ENCODE measurements around the gene TMEM168. TPM values are rescaled to one million over a fixed set of nuclear protein-coding genes. Genes with fewer than 3 reads are reported as not detected.

The TMEM168 gene
- total RNA-seq, 5 donors from 2014 or later (not counting 1 experiment from before 2014, with no cell fraction given), result 16.0 to 24.1 (median 20.3) TPM

DNA sequence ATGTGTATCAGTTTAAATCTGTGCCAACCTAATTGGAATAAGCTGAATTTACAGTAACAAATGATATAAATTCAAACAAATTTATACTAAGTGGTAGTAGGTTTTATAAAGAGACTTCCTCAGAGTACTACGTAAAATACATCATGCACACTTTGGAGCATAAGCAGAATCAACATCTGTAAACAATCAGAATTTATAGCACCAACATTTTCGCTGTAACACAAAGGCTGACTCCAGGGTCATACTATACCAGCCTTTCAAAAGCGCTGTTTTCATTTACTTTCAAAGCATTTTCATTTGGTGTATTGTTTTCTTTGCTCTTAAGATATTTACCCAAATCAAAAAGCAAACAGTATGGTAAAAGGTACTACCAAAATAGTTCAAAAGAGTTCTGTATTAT is 29.3 kb upstream of the TMEM168 start:
- Mint-ChIP-seq H3K4me3 (no peak overlapping the region), H3K9me3 (peaks cover 4 to 16% (median 13%) of the 10 kb centered on the region in 3 donors), H3K4me1 (no peaks in the 10 kb centered on the region), H3K27ac (no peak overlapping the region), H3K36me3 (peaks cover 44% of the 10 kb centered on the region), H3K27me3 (no peaks in the 10 kb centered on the region)
- Histone ChIP-seq H3K4me1 (ENCODE audit: control insufficient read depth in 1 of 2, extremely low read depth in 1 of 2, insufficient read depth in 2 of 2, low read length in 2 of 2) (no peaks in the 10 kb centered on the region), H3K4me3 (ENCODE audit: control insufficient read depth in 1 of 2, extremely low read depth in 1 of 2, low read length in 1 of 2) (no peak overlapping the region), H3K9me3 (no peaks in the 10 kb centered on the region), H3K27ac (ENCODE audit: low read length) (no peak overlapping the region), H3K27me3 (replicated peaks in 1 of 2; ENCODE audit: control insufficient read depth in 2 of 2, extremely low read depth in 1 of 2, insufficient read depth in 2 of 2, low read length in 1 of 2) (no peaks in the 10 kb centered on the region), H3K36me3 (ENCODE audit: control insufficient read depth in 2 of 2, extremely low read depth in 1 of 2, insufficient read depth in 1 of 2, low read length in 1 of 2) (peaks cover 0 to 6% of the 10 kb centered on the region in 2 donors)
- ATAC-seq (replicated peaks in 1 of 4) (no peak), DNase-seq (no peak)
- ChIA-PET POLR2A (no interaction called here), CTCF (no interaction called here)
- WGBS (ENCODE audit: insufficient coverage), result no CpG with 5 or more reads among the region's 3 CpGs

DNA sequence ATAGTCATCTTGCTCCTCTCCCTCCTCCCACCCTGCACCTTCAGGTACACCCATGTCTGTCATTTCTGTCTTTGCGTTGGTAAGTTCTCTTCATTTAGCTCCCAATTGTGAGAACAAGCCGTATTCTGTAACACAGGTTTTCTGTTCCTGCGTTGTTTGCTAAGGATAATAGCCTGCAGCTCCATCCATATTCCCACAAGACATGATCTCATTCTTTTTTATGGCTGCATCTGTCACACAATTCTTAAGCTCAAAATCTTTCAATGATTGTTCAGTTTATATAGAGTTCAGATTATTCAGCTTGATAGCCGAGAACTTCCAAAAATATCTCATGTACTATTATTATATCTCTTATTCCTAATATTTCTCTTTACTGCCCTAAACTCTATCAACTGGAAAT is 16.0 kb upstream of the TMEM168 start:
- POLR2A ChIA-PET, result no interaction called here
- Mint-ChIP-seq H3K27me3 (peaks cover under 1 to 3% of the 10 kb centered on the region in 2 donors), H3K4me1 (no peaks in the 10 kb centered on the region), H3K36me3 (no peaks in the 10 kb centered on the region), H3K4me3 (no peak overlapping the region), H3K27ac (no peak overlapping the region), H3K9me3 (peaks cover 0 to 2% (median 0%) of the 10 kb centered on the region in 3 donors)
- CTCF ChIA-PET, result no interaction called here
- Histone ChIP-seq H3K4me1 (ENCODE audit: control insufficient read depth in 1 of 2, extremely low read depth in 1 of 2, insufficient read depth in 2 of 2, low read length in 2 of 2) (no peaks in the 10 kb centered on the region), H3K27me3 (replicated peaks in 1 of 2; ENCODE audit: control insufficient read depth in 2 of 2, extremely low read depth in 1 of 2, insufficient read depth in 2 of 2, low read length in 1 of 2) (no peaks in the 10 kb centered on the region), H3K9me3 (no peaks in the 10 kb centered on the region), H3K27ac (ENCODE audit: low read length) (no peak overlapping the region), H3K36me3 (ENCODE audit: control insufficient read depth in 2 of 2, extremely low read depth in 1 of 2, insufficient read depth in 1 of 2, low read length in 1 of 2) (no peaks in the 10 kb centered on the region), H3K4me3 (ENCODE audit: control insufficient read depth in 1 of 2, extremely low read depth in 1 of 2, low read length in 1 of 2) (no peak overlapping the region)
- DNase-seq (no peak), ATAC-seq (replicated peaks in 1 of 4) (no peak)
- 100% methylated on average over 1 of the region's 4 CpGs for WGBS (ENCODE audit: insufficient coverage)

DNA sequence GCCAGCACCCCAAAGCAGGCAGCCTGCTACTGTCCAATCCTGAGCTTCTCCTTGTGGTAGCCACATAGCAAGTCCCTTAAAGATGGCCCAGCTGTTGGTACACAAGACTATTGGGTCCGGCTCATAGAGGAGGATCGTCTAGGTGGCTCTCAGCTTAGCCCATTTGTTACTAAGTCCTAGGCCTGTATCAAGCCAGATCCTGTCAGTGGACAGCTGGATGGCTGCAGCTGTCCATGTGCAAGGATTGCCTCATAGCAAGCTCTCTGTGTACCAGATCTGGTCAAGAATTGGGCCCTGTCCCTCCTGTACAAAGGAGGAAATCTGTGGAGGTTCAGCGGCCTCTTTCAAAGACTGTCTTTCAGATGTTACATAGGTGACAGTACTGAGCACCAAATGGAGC is 12.2 kb upstream of the TMEM168 start:
- H3K27me3 Mint-ChIP-seq, result peaks cover 0 to under 1% of the 10 kb centered on the region in 2 donors
- no peaks in the 10 kb centered on the region for H3K4me1 Mint-ChIP-seq
- H3K27ac Mint-ChIP-seq, result no peak overlapping the region
- no peak overlapping the region for H3K4me3 Mint-ChIP-seq
- no peak overlapping the region for H3K4me3 ChIP-seq (ENCODE audit: control insufficient read depth in 1 of 2, extremely low read depth in 1 of 2, low read length in 1 of 2)
- H3K27ac ChIP-seq (ENCODE audit: low read length), result no peak overlapping the region
- H3K36me3 Mint-ChIP-seq, result no peaks in the 10 kb centered on the region
- H3K4me1 ChIP-seq (ENCODE audit: control insufficient read depth in 1 of 2, extremely low read depth in 1 of 2, insufficient read depth in 2 of 2, low read length in 2 of 2), result no peaks in the 10 kb centered on the region
- DNase-seq, result no peak
- no peaks in the 10 kb centered on the region for H3K36me3 ChIP-seq (ENCODE audit: control insufficient read depth in 2 of 2, extremely low read depth in 1 of 2, insufficient read depth in 1 of 2, low read length in 1 of 2)
- no peak for ATAC-seq (replicated peaks in 1 of 4)
- H3K9me3 Mint-ChIP-seq, result no peaks in the 10 kb centered on the region
- H3K9me3 ChIP-seq, result no peaks in the 10 kb centered on the region
- no peaks in the 10 kb centered on the region for H3K27me3 ChIP-seq (replicated peaks in 1 of 2; ENCODE audit: control insufficient read depth in 2 of 2, extremely low read depth in 1 of 2, insufficient read depth in 2 of 2, low read length in 1 of 2)
- CTCF ChIA-PET, result interaction anchor here in 1 of 2 donors (1.1 kb wide), 1 partner anchor 15 kb away, joined by 3 read pairs; no protein-coding TSS in a partner anchor
- POLR2A ChIA-PET, result no interaction called here
- WGBS (ENCODE audit: insufficient coverage), result 100% methylated on average over 3 of the region's 3 CpGs

DNA sequence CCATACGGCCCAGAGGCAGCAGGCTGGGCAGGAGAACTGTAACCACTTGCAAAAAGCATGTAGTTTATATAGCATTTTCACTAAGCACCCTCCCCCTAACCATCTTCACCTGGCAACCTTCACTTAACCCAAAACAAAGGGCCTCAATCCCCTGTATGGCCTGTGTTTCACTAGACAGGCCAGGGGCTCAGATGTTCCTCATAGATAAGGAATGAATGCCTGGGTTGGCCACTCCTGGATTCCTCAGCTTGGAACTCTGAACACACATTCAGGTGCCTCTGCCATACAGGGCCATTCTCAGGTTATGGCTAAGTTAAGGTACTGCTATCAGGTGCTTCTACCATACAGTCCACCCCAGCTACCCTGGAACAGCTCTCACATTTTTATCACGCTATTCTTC is 10.3 kb upstream of the TMEM168 start:
- CTCF ChIA-PET, result no interaction called here
- Histone ChIP-seq H3K9me3 (no peaks in the 10 kb centered on the region), H3K27me3 (replicated peaks in 1 of 2; ENCODE audit: control insufficient read depth in 2 of 2, extremely low read depth in 1 of 2, insufficient read depth in 2 of 2, low read length in 1 of 2) (no peaks in the 10 kb centered on the region), H3K27ac (ENCODE audit: low read length) (no peak overlapping the region), H3K36me3 (ENCODE audit: control insufficient read depth in 2 of 2, extremely low read depth in 1 of 2, insufficient read depth in 1 of 2, low read length in 1 of 2) (no peaks in the 10 kb centered on the region), H3K4me3 (ENCODE audit: control insufficient read depth in 1 of 2, extremely low read depth in 1 of 2, low read length in 1 of 2) (no peak overlapping the region), H3K4me1 (ENCODE audit: control insufficient read depth in 1 of 2, extremely low read depth in 1 of 2, insufficient read depth in 2 of 2, low read length in 2 of 2) (no peaks in the 10 kb centered on the region)
- no CpG with 5 or more reads among the region's 2 CpGs for WGBS (ENCODE audit: insufficient coverage)
- Mint-ChIP-seq H3K4me1 (no peaks in the 10 kb centered on the region), H3K4me3 (no peak overlapping the region), H3K36me3 (no peaks in the 10 kb centered on the region), H3K27me3 (no peaks in the 10 kb centered on the region), H3K27ac (no peak overlapping the region), H3K9me3 (no peaks in the 10 kb centered on the region)
- POLR2A ChIA-PET, result no interaction called here
- peak in 1 of 4 experiments; percentile 26 for ATAC-seq (replicated peaks in 1 of 4)
- no peak for DNase-seq

DNA sequence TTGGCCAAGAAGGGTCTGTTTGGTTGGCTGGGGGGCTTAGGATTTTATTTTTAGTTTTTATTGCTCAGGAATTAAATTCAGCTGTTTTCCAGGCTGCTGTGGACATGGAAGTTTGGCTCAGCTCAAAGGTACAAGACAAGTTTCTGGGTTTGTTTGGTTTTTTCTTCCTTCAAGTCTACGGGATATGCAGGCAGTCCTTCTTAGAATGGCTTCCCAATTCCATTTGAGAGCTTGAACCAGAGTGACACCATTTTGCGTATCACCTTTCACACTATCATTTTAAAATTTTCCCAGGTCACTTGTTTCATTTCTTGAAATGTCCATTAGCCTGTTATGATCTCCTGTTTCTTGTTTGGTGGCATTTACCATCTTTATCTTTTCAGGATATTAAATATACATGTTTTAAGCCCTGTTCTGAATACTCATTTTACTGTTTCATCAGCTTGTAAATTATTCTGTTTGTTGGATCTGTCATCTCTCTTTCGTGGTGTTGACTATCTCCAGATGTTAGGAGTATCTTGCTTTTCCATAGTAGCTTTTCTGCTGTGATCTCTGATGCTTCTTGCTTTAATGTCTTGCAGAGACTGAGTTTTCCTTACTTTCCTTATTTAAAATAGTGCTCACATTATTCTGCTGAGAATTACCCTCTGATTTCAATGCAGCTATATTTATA is 9.4 kb upstream of the TMEM168 start:
- DNase-seq, result no peak
- no peak overlapping the region for H3K27ac Mint-ChIP-seq
- POLR2A ChIA-PET, result no interaction called here
- Histone ChIP-seq H3K9me3 (no peaks in the 10 kb centered on the region), H3K4me1 (ENCODE audit: control insufficient read depth in 1 of 2, extremely low read depth in 1 of 2, insufficient read depth in 2 of 2, low read length in 2 of 2) (no peaks in the 10 kb centered on the region), H3K36me3 (ENCODE audit: control insufficient read depth in 2 of 2, extremely low read depth in 1 of 2, insufficient read depth in 1 of 2, low read length in 1 of 2) (no peaks in the 10 kb centered on the region), H3K27me3 (replicated peaks in 1 of 2; ENCODE audit: control insufficient read depth in 2 of 2, extremely low read depth in 1 of 2, insufficient read depth in 2 of 2, low read length in 1 of 2) (no peaks in the 10 kb centered on the region), H3K4me3 (ENCODE audit: control insufficient read depth in 1 of 2, extremely low read depth in 1 of 2, low read length in 1 of 2) (no peak overlapping the region), H3K27ac (ENCODE audit: low read length) (no peak overlapping the region)
- CTCF ChIA-PET, result interaction anchor here in 1 of 2 donors (1.0 to 1.2 kb wide), 2 partner anchors 11 to 26 kb away, joined by 3 to 4 read pairs; no protein-coding TSS in a partner anchor
- no peaks in the 10 kb centered on the region for H3K9me3 Mint-ChIP-seq
- no peaks in the 10 kb centered on the region for H3K27me3 Mint-ChIP-seq
- no CpG with 5 or more reads among the region's 3 CpGs for WGBS (ENCODE audit: insufficient coverage)
- ATAC-seq (replicated peaks in 1 of 4), result no peak
- H3K4me3 Mint-ChIP-seq, result no peak overlapping the region
- no peaks in the 10 kb centered on the region for H3K4me1 Mint-ChIP-seq
- H3K36me3 Mint-ChIP-seq, result no peaks in the 10 kb centered on the region

DNA sequence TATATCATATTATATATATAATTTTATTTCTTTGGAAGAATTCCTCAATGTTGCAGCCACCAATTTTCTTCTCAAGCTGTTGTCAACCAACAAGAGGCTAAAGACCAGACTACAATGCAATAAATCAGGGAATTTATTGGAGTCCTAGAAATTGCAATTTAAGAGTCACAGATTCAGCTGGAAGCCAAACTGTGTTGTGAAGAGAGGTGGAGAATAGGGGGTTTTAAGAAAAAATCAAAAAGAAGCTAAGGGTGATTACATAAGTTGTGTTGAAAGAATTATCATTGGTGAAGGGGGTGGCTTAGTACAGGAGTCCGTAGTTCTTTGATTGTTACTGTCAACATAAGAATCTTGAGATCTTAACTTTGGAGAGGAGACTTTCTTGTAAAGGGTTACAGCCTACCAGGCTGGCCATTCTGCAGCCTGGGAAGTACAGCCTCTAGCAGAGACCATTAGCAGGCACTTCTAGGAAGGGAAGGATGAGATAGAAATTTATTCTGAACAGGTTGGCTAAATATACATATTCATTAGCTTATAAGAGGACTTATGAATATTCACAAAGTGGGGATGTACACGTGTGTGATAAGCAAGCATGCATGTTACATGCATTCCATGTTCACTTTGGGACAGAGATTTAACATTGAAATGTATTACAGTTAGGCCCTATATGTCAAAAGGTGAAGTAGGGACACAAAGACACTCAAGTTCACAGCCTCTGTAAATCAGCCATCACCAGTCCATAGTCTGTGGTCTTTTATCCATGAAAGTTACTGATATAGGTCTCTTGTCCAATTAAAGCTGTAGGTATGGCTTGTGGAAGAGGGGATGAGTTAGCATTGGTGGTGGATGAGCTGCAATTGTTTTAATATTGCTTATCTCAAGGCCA is 8.3 kb upstream of the TMEM168 start:
- Histone ChIP-seq H3K27ac (ENCODE audit: low read length) (no peak overlapping the region), H3K27me3 (replicated peaks in 1 of 2; ENCODE audit: control insufficient read depth in 2 of 2, extremely low read depth in 1 of 2, insufficient read depth in 2 of 2, low read length in 1 of 2) (no peaks in the 10 kb centered on the region), H3K9me3 (no peaks in the 10 kb centered on the region), H3K4me1 (ENCODE audit: control insufficient read depth in 1 of 2, extremely low read depth in 1 of 2, insufficient read depth in 2 of 2, low read length in 2 of 2) (no peaks in the 10 kb centered on the region), H3K4me3 (ENCODE audit: control insufficient read depth in 1 of 2, extremely low read depth in 1 of 2, low read length in 1 of 2) (no peak overlapping the region), H3K36me3 (ENCODE audit: control insufficient read depth in 2 of 2, extremely low read depth in 1 of 2, insufficient read depth in 1 of 2, low read length in 1 of 2) (no peaks in the 10 kb centered on the region)
- POLR2A ChIA-PET, result no interaction called here
- ATAC-seq (replicated peaks in 1 of 4) (peak in 3 of 4 experiments; percentile 22 to 51 (median 33)), DNase-seq (peak in 1 of 35 experiments; percentile 11)
- no peak overlapping the region for H3K27ac Mint-ChIP-seq
- CTCF ChIA-PET, result interaction anchor here in 1 of 2 donors (1.0 to 1.2 kb wide), 2 partner anchors 12 to 27 kb away, joined by 3 to 4 read pairs; no protein-coding TSS in a partner anchor
- no peak overlapping the region for H3K4me3 Mint-ChIP-seq
- H3K4me1 Mint-ChIP-seq, result no peaks in the 10 kb centered on the region
- WGBS (ENCODE audit: insufficient coverage), result 100% methylated on average over 1 of the region's 2 CpGs
- no peaks in the 10 kb centered on the region for H3K9me3 Mint-ChIP-seq
- H3K27me3 Mint-ChIP-seq, result no peaks in the 10 kb centered on the region
- H3K36me3 Mint-ChIP-seq, result no peaks in the 10 kb centered on the region

Data from T-cell (primary cell).